Measurements from ENCODE around the gene WRAP53.

WRAP53 gene

GRCh38 chr17:7688808-7689316 lies 585 bp downstream of the WRAP53 start:
- Histone ChIP-seq H3K4me3 (ENCODE audit: low read length) (peak overlapping the region; percentile 83), H3K36me3 (ENCODE audit: insufficient read depth, low read length) (peaks cover 7% of the 10 kb centered on the region), H3K9me3 (ENCODE audit: low read length) (no peaks in the 10 kb centered on the region), H3K27me3 (ENCODE audit: insufficient read depth, low read length) (no peaks in the 10 kb centered on the region), H3K4me1 (ENCODE audit: insufficient read depth, low read length) (peaks cover 33% of the 10 kb centered on the region), H2AFZ (ENCODE audit: low read depth, low read length) (peak overlapping the region; percentile 24)

GRCh38 chr17:7695586-7695985 lies 7.3 kb downstream of the WRAP53 start:
- Histone ChIP-seq H3K4me3 (ENCODE audit: low read length) (no peak overlapping the region), H3K4me1 (ENCODE audit: insufficient read depth, low read length) (no peaks in the 10 kb centered on the region), H3K27me3 (ENCODE audit: insufficient read depth, low read length) (no peaks in the 10 kb centered on the region), H3K9me3 (ENCODE audit: low read length) (no peaks in the 10 kb centered on the region), H3K36me3 (ENCODE audit: insufficient read depth, low read length) (peaks cover 16% of the 10 kb centered on the region), H2AFZ (ENCODE audit: low read depth, low read length) (no peak overlapping the region)

- no peak overlapping the region for H3K4me3 ChIP-seq (ENCODE audit: low read length)
- peaks cover 5% of the 10 kb centered on the region for H3K4me1 ChIP-seq (ENCODE audit: insufficient read depth, low read length)
- H3K36me3 ChIP-seq (ENCODE audit: insufficient read depth, low read length): peaks cover 29% of the 10 kb centered on the region
- no peaks in the 10 kb centered on the region for H3K9me3 ChIP-seq (ENCODE audit: low read length)
- H2AFZ ChIP-seq (ENCODE audit: low read depth, low read length): no peak overlapping the region
- H3K27me3 ChIP-seq (ENCODE audit: insufficient read depth, low read length): no peaks in the 10 kb centered on the region
These were observed 9.7 kb downstream of the WRAP53 start for GRCh38 chr17:7697828-7698588.

- H3K4me1 ChIP-seq (ENCODE audit: insufficient read depth, low read length): peaks cover 23% of the 10 kb centered on the region
- peaks cover 21% of the 10 kb centered on the region for H3K36me3 ChIP-seq (ENCODE audit: insufficient read depth, low read length)
- no peaks in the 10 kb centered on the region for H3K9me3 ChIP-seq (ENCODE audit: low read length)
- no peak overlapping the region for H2AFZ ChIP-seq (ENCODE audit: low read depth, low read length)
- no peaks in the 10 kb centered on the region for H3K27me3 ChIP-seq (ENCODE audit: insufficient read depth, low read length)
- H3K4me3 ChIP-seq (ENCODE audit: low read length): no peak overlapping the region
These were observed 12.2 kb downstream of the WRAP53 start for GRCh38 chr17:7700510-7700909.

- Histone ChIP-seq H3K4me1 (ENCODE audit: insufficient read depth, low read length) (peaks cover 33% of the 10 kb centered on the region), H3K9me3 (ENCODE audit: low read length) (no peaks in the 10 kb centered on the region), H3K27me3 (ENCODE audit: insufficient read depth, low read length) (no peaks in the 10 kb centered on the region), H3K4me3 (ENCODE audit: low read length) (no peak overlapping the region), H3K36me3 (ENCODE audit: insufficient read depth, low read length) (peaks cover 15% of the 10 kb centered on the region), H2AFZ (ENCODE audit: low read depth, low read length) (no peak overlapping the region)
These were observed 13.4 kb downstream of the WRAP53 start for GRCh38 chr17:7701681-7702080.

GRCh38 chr17:7702776-7703175 lies 14.5 kb downstream of the WRAP53 start:
- peaks cover 15% of the 10 kb centered on the region for H3K36me3 ChIP-seq (ENCODE audit: insufficient read depth, low read length)
- peaks cover 44% of the 10 kb centered on the region for H3K4me1 ChIP-seq (ENCODE audit: insufficient read depth, low read length)
- H3K4me3 ChIP-seq (ENCODE audit: low read length): no peak overlapping the region
- H3K9me3 ChIP-seq (ENCODE audit: low read length): no peaks in the 10 kb centered on the region
- no peak overlapping the region for H2AFZ ChIP-seq (ENCODE audit: low read depth, low read length)
- H3K27me3 ChIP-seq (ENCODE audit: insufficient read depth, low read length): no peaks in the 10 kb centered on the region

GRCh38 chr17:7703584-7704479 lies 15.6 kb downstream of the WRAP53 start:
- H3K36me3 ChIP-seq (ENCODE audit: insufficient read depth, low read length): peaks cover 15% of the 10 kb centered on the region
- H3K4me1 ChIP-seq (ENCODE audit: insufficient read depth, low read length): peaks cover 46% of the 10 kb centered on the region
- no peaks in the 10 kb centered on the region for H3K9me3 ChIP-seq (ENCODE audit: low read length)
- no peak overlapping the region for H2AFZ ChIP-seq (ENCODE audit: low read depth, low read length)
- H3K4me3 ChIP-seq (ENCODE audit: low read length): peak overlapping the region; percentile 70
- no peaks in the 10 kb centered on the region for H3K27me3 ChIP-seq (ENCODE audit: insufficient read depth, low read length)

- Histone ChIP-seq H3K9me3 (ENCODE audit: low read length) (no peaks in the 10 kb centered on the region), H3K4me1 (ENCODE audit: insufficient read depth, low read length) (peaks cover 46% of the 10 kb centered on the region), H3K27me3 (ENCODE audit: insufficient read depth, low read length) (no peaks in the 10 kb centered on the region), H3K4me3 (ENCODE audit: low read length) (peak within 1 kb of the TSS; percentile 70), H3K36me3 (ENCODE audit: insufficient read depth, low read length) (peaks cover 15% of the 10 kb centered on the region), H2AFZ (ENCODE audit: low read depth, low read length) (peak within 1 kb of the TSS; percentile 62)
These were observed 16.5 kb downstream of the WRAP53 start, which contains the start of gene EFNB3 for GRCh38 chr17:7704601-7705268. Gene EFNB3 (plus strand): TSS chr17:7705202. CDS start chr17:7705599, 397 bp downstream.

- peak overlapping the region; percentile 70 for H3K4me3 ChIP-seq (ENCODE audit: low read length)
- peaks cover 13% of the 10 kb centered on the region for H3K36me3 ChIP-seq (ENCODE audit: insufficient read depth, low read length)
- H2AFZ ChIP-seq (ENCODE audit: low read depth, low read length): peak overlapping the region; percentile 62
- peaks cover 46% of the 10 kb centered on the region for H3K4me1 ChIP-seq (ENCODE audit: insufficient read depth, low read length)
- no peaks in the 10 kb centered on the region for H3K9me3 ChIP-seq (ENCODE audit: low read length)
- H3K27me3 ChIP-seq (ENCODE audit: insufficient read depth, low read length): no peaks in the 10 kb centered on the region
These were observed 17.3 kb downstream of the WRAP53 start for GRCh38 chr17:7705269-7706255.

GRCh38 chr17:7706631-7707354 lies 18.5 kb downstream of the WRAP53 start:
- Histone ChIP-seq H2AFZ (ENCODE audit: low read depth, low read length) (no peak overlapping the region), H3K4me3 (ENCODE audit: low read length) (peak overlapping the region; percentile 70), H3K27me3 (ENCODE audit: insufficient read depth, low read length) (no peaks in the 10 kb centered on the region), H3K36me3 (ENCODE audit: insufficient read depth, low read length) (peaks cover 4% of the 10 kb centered on the region), H3K4me1 (ENCODE audit: insufficient read depth, low read length) (peaks cover 57% of the 10 kb centered on the region), H3K9me3 (ENCODE audit: low read length) (no peaks in the 10 kb centered on the region)

- Histone ChIP-seq H3K4me1 (ENCODE audit: insufficient read depth, low read length) (peaks cover 64% of the 10 kb centered on the region), H3K4me3 (ENCODE audit: low read length) (no peak overlapping the region), H3K27me3 (ENCODE audit: insufficient read depth, low read length) (no peaks in the 10 kb centered on the region), H2AFZ (ENCODE audit: low read depth, low read length) (no peak overlapping the region), H3K36me3 (ENCODE audit: insufficient read depth, low read length) (no peaks in the 10 kb centered on the region), H3K9me3 (ENCODE audit: low read length) (no peaks in the 10 kb centered on the region)
These were observed 19.2 kb downstream of the WRAP53 start for GRCh38 chr17:7707446-7707845.
